GM19025 (cell line): ENCODE measurements around the gene JCAD.
"Not testable (repeated sequence)": the region's sequence is repeated elsewhere in the genome, so short reads cannot be mapped to it uniquely, and the experiment has no call there.

ENCODE experiments used
- ATAC-seq: cut with Tn5 transposase; IDR thresholded peaks from one replicate; pipeline ENCODE4 v1.9.1; 2021; ENCODE audit warnings: mild to moderate bottlenecking, low read depth, moderate library complexity; ENCODE audit not compliant: unreplicated experiment

JCAD gene, protein sequence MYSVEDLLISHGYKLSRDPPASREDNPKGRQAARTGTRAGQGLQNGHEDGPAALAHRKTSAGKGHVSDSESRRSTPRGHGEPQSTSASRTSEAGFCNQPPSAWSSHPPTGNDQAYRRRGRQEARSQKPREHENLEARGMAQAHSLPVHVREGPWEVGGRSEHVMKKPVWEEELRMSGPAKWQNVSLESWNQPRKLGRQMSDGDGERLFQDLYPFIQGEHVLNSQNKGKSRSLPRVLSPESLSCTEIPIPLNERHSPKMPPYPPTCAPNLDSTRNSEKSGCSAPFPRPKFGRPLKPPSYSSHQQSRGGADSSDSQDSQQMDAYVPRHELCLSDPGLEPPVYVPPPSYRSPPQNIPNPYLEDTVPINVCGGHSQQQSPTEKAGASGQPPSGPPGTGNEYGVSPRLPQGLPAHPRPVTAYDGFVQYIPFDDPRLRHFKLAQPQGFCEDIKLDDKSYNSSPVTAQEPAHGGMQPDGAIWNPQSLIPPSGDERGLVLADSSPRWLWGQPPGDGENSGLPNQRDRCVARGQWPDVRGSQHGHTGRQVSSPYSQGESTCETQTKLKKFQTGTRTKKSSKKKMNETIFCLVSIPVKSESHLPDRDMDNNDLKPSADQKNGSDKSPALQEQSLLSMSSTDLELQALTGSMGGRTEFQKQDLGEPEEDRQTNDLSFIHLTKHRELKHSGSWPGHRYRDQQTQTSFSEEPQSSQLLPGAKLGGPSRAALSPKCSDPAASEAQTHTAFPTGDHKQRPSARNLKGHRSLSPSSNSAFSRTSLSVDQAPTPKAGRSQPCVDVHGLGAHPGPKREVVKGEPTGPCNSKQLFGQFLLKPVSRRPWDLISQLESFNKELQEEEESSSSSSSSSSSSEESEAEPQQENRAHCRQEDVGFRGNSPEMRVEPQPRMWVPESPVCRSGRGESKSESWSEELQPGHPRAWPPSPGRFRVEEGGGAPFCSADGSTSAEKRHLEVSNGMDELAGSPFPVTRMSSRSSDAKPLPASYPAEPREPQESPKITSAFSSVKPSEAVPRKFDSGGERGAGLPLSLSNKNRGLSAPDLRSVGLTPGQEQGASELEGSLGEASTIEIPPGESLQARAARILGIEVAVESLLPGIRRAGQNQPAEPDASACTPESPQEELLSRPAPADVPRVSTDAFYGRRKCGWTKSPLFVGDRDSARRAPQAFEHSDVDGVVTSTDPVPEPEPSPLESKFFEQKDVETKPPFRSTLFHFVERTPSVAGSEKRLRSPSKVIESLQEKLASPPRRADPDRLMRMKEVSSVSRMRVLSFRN (N-terminal part only)

DNA sequence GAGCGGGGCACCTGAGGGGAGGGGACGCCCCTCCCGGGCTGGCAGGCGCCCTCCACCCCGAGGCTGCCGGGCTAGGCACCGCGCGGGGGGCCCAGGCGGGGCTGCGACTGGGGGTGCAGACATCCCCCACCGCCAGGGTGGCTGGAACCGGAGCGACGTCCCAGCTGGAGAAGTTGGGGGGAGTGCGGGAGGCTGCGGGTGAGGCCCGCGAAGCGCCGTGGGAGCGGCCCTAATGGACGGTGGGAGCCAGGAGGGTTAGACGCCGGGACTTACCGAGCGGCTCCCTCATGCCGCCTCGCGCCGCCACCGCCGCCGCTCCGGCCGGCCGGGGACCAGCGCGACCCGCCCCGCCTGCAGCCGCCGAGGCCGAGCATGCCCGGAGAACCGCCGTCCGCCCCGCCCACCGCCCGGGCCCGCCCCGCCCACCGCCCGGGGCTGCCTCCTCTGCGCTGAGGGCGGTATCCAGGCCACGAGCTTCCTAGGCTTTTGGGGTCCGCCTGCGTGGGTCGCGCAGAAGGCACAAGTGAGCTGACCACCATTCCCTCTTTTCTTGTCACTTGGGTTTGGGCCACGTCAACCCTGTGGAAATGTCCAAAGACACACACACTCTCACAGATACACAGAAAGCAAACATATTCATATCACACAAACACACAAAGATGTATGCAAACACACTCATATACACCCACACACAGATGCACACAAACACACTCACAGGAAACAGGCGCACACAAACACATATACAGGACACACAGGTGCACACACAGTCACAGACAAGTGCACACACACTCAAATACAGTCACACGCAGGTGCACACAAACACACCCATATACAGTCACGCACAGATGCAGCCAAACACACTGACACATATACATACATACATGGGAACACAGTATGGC lies at the start of gene JCAD:
Gene JCAD (minus strand): TSS at position 378 of the 899 bp plus-strand sequence. CDS start 11,774 bp downstream, outside the sequence.
- no peak for ATAC-seq

- no peak for ATAC-seq
Measured at GRCh38 chr10:30106987-30107386, 47.6 kb upstream of the JCAD start.

- no peak for ATAC-seq
Measured at GRCh38 chr10:30103595-30104320, 44.4 kb upstream of the JCAD start.

DNA sequence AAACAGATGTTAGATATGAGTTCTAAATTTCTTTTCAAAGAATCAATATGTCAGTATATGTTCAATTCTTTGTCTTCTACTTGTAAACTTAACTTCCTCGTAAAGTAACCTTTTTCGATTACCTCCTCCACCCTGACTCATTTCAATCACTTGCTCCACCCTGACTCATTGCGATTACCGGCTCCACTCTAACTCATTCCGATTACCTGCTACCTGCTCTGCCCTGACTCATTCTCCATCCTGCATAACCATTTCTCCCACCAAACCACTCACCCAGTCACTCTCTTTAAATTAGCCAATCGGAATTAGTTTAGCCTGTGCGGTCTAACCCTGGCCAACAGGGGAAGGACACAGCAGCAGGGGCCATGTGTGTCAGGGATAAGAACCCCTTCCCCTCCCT lies 40.3 kb upstream of the JCAD start:
- ATAC-seq, result not testable (repeated sequence)

- no peak for ATAC-seq
Measured at GRCh38 chr10:30099101-30099500, 39.7 kb upstream of the JCAD start.

DNA sequence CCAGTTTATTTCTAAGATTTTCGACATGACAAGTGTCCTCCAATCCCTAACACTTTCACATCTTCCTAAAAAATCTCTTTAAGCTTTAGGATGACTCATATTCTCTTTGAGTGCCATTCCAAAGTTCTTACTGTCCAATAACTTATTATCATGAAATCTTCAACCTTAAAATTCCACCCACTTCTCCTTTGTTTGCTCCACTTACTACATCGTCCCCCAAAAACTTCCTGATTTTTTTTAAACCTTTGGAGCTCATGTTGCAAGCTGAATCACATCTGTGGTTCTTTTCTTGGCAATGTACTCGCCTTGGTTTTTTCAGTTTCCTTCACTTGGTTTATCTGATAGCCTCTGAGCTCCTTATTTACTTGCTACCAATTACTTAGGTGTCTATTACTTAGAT lies 39.2 kb upstream of the JCAD start:
- ATAC-seq, result no peak

GRCh38 chr10:30096564-30096963 lies 37.2 kb upstream of the JCAD start:
- ATAC-seq, result no peak

DNA sequence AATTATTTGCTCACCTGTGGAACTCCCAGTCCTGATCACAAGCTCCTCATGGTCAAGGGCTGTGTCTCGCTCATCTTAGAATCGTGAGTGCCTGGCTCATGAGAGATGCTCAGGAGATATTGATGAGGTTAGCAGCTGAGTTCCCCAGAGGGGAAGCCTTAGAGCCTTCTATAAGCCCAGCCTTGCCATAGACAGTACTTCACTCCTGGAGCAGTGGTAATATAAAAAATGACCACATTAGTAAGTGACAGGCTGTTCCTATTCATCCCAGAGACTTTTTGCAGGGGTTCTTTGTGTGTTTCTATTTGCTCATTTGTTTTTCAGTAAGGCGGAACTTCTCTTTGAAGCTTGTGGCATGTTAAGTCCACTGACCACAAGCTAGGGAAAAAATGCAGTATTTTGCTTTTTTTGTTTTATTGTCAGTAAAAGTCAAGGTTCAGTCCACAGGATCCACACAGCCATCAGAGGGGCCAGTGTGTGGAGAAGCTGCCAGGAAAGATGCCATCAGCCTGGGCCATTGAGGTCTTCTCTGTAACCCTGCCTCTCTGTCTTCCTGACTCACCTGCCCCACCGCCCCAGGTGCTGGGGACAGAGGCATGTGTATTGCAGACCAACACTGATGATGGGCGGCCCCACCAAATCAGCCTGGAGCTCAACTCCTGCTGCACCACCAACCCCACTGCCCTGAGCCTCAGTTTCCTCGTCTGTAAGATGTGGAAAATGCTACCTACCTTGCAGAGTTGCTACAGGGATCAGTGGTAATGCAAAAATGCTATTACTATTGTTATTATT lies 36.4 kb upstream of the JCAD start:
- no peak for ATAC-seq

DNA sequence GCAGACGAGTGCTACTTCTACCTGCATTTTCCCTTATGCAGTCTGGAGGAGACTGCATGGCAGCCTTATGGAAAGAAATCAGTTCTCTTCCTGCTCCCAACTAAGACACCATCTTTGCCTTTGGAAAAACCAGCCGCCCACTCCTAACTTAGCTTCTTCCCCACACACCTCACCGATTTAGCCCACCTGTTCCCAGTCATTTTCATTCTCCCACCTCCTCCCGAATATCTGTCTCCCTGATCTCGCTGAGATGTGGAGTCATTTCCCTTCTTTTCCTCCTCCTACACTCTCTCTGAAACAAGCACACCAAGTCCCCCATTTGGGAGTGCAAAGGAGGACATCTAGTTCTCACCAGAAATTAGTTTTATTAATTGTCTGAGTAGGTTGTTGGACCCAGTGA lies 35.2 kb upstream of the JCAD start:
- no peak for ATAC-seq

DNA sequence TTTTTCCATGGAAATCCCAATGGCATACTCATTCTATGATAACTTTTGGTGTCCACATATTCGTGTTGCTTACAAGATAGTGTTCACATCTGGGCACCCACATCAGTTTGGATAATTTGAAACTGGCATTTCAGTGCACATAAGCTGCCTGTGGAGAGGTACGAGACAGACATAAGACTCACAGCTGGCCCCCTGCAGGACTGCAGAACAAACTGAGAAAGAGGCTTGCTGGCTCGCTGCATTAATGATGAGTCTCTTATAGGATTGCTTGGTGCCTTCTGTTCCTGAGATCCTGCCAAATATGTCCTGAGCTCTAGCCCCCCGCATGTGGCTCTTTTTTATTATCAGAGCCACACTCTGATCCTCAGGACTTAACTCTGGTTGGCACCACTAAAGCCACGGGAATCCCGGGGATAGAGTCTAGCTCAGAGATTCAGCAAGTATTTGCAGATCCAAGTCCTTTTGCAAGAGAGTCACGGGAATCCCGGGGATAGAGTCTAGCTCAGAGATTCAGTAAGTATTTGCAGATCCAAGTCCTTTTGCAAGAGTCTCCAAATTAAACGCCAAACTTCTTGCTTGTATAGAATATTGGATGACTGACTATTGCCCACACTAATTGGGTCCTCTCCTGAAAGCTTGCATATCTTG lies 34.0 kb upstream of the JCAD start:
- no peak for ATAC-seq

DNA sequence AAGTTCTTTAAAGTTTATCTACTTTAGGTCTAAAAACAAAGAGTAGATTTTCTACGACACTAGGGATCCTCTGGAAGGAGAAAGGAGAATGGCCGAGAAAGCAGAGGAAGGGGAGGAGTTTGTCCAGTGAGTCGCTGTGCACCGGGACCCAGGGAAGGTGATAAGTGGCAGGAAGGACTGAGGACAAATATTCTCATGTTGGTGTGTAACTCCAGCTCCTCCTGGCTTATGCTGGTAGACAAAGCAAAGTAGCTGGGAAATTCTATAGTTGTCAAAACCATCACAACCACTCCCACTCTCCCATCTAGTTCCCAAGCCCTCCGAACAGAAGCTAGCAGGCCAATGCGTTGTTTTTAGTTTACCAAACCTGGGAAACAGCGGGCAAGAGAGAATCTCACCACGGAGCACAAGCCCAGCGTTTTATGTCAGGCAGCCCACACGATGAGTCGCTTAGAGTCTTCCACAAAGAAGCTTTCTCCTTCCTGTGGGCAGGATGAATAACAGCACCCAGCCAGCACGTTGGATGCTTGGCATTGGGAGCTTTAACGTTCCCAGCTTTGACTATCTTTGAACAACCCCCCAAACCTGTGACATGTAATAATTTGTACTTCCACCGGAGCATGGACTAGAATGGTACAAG lies 32.9 kb upstream of the JCAD start:
- no peak for ATAC-seq

- ATAC-seq, result no peak
Measured at GRCh38 chr10:30091136-30091535, 31.8 kb upstream of the JCAD start.

DNA sequence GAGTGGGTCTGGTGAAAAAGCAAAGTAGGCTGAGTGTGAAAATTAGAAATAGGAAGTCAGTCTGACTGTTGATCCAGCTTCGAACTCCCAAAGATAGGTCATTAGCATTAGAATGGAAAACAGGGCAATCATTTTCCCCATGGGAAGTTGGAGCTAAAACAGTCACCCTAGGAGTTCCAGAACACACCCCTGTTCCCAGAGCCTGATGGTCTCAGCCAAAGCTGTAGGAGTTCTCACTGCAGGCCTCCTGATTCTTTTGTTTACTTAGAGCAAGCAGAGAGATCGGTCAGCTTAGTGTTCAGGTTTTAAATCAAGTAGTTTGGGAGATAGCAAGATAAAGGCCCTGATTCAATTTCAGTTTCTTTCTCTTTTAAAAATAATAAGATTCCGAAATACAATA lies 28.8 kb upstream of the JCAD start:
- no peak for ATAC-seq

DNA sequence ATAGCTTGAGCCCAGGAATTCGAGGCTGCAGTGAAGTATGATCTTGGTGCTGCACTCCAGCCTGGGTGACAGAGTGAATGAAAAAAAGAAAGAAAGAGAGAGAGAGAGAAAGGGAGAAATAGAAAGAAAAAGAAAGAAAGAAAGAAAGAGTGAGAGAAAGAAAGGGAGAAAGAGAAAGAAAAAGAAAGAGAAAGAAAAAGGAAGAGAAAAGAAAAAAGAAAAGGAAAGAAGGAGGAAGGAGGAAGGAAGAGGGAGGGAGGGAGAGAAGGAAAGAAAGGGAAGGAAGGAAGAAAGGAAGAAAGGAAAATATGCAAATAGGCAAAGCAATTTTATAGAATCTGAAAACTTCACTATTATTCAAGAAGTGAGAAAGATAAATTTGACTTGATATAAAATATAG lies 24.5 kb upstream of the JCAD start:
- no peak for ATAC-seq

DNA sequence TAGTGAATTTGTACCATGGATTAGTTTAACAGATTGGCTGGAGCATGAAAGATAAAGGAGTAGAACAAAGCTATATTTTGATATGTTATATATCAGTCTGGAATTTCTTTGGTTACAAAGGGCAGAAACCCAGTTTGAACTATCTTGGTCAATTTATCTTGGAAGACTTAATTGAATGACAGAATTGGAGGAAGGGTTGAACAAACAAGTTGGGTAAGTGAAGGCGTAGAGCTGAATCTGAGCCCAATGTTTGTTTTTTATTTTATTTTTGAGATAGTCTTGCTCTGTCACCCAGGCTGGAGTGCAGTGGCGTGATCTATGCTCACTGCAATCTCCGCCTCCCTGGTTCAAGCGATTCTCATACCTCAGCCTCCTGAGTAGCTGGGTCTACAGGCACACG lies 21.8 kb upstream of the JCAD start:
- no peak for ATAC-seq

DNA sequence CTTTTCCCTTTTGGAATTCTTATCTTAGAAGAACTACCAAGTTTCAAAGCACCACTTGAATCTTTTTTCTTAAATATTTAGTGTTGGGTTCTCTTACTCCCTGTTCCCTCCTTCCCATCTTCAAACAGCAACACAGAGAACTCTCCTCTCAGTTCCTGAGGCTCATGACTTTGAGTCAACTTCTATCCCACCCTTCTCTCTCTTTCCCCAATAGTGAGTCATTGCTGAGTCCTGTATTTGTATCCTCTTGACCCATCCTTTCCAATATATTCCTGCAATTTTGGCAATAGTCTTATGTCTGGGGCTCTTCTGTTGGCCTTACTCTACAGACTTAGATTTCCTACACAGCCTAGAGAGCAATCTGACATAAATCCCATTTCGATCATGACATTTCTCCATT lies 20.8 kb upstream of the JCAD start:
- no peak for ATAC-seq

- ATAC-seq, result no peak
Measured at GRCh38 chr10:30079408-30079807, 20.0 kb upstream of the JCAD start.
